Smooth muscle cell of bladder (primary cell): ENCODE results near the gene PRSS1. TPM values are rescaled to one million over a fixed set of nuclear protein-coding genes. Genes with fewer than 3 reads are reported as not detected.

ENCODE experiments used
- total RNA-seq: library from RNA; depleted of rRNA; stranded (reverse); fragments of >200 nt; gene quantifications from 2 replicates; pipeline ENCODE4 v1.2.3, GENCODE V29; 2014

The PRSS1 gene
- not detected in 2 replicates for total RNA-seq

GRCh38 chr7:142749218-142749993 lies at the start of gene PRSS1:
PRSS1 (plus strand) TSS chr7:142749472; CDS start chr7:142749485, 13 bp downstream.

GRCh38 chr7:142770661-142771352 lies 21.5 kb downstream of the PRSS1 start, which contains the start of gene PRSS2:
PRSS2 (plus strand) TSS chr7:142770970; CDS start chr7:142770983, 13 bp downstream.

Other genes with a start within 250 kb of the PRSS1 start
- gene PRSS2, start 21.5 kb downstream of the PRSS1 start, total RNA-seq = not detected in 2 replicates
- gene EPHB6, start 105.6 kb downstream of the PRSS1 start, total RNA-seq = 0.65 and 2.6 TPM in 2 replicates
- not detected in 2 replicates for gene TRPV6, start 136.3 kb downstream of the PRSS1 start, total RNA-seq
- gene TRPV5, start 184.3 kb downstream of the PRSS1 start, total RNA-seq = not detected in 2 replicates
- gene LLCFC1, start 190.0 kb downstream of the PRSS1 start, total RNA-seq = not detected in 2 replicates
- gene KEL, start 212.9 kb downstream of the PRSS1 start, total RNA-seq = 0.28 TPM in 1 of 2 replicates, not detected in the other